ENCODE results near the gene TMEM17. TPM values are rescaled to one million over a fixed set of nuclear protein-coding genes. Genes with fewer than 3 reads are reported as not detected.

Gene TMEM17
- polyA plus RNA-seq, 1 of the 3 experiments (the other 2 are of a cell fraction) = 5.5 TPM

- TF ChIP-seq SIN3A (IDR thresholded peaks at IDR 0.05; ENCODE audit: borderline replicate concordance, low read depth, low read length) (no peak), POLR2AphosphoS5 (IDR thresholded peaks at IDR 0.05; ENCODE audit: low read depth, low read length) (no peak)
Observed at GRCh38 chr2:62511636-62512035, 5.6 kb upstream of the TMEM17 start (continued).

DNA sequence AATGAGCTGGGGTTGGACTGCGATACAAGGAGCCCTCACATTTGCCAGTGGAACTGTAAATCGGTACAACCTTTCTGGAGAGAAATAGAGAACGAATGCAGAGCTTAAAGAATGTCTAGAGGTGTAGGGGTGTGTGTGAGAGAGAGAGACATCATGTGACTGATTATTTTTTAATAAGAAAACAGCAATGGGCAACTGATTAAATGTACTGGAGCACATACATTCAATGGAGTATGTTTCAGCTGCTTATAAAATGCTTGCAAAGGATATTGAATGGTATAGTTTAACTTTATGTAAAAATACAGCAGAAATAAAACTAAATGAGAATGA lies 391 bp upstream of the TMEM17 start:
- Histone ChIP-seq H3K9ac (peak overlapping the region; percentile 65), H3K9me2 (no peaks in the 10 kb centered on the region), H2AFZ (ENCODE audit: low read depth) (peak overlapping the region; percentile 93), H3K4me2 (peak overlapping the region; percentile 31), H3K4me3 (ENCODE audit: low read depth in 2 of 2, low read length in 1 of 2) (peak overlapping the region; percentile 62 to 74), H3K4me1 (ENCODE audit: control insufficient read depth in 1 of 2, insufficient read depth in 2 of 2, low read depth in 1 of 2, low read length in 1 of 2) (peaks cover 0 to 9% of the 10 kb centered on the region in 2 experiments; a peak in 2 of 4 replicates), H3K9me3 (no peaks in the 10 kb centered on the region), H3K27ac (ENCODE audit: low read depth in 2 of 2, low read length in 1 of 2) (peak overlapping the region; percentile 73 to 98), H3F3A (replicated peaks; ENCODE audit: insufficient read depth) (peaks cover 28% of the 10 kb centered on the region), H4K20me1 (ENCODE audit: insufficient read depth) (no peaks in the 10 kb centered on the region), H3K27me3 (ENCODE audit: insufficient read depth) (no peaks in the 10 kb centered on the region), H3K79me2 (ENCODE audit: insufficient read depth) (no peaks in the 10 kb centered on the region), H3K36me3 (replicated peaks in 1 of 2; ENCODE audit: control insufficient read depth in 1 of 2, insufficient read depth in 2 of 2, low read length in 1 of 2) (peaks cover 0 to 2% of the 10 kb centered on the region in 2 experiments)
- WGBS (ENCODE audit: low lambda C conversion rate) = under 1% methylated on average over 3 of the region's 3 CpGs
- no peak for DNase-seq
- TF ChIP-seq USF1 (IDR thresholded peaks at IDR 0.05; ENCODE audit: borderline replicate concordance, low read depth) = peak; percentile 74; the same call in 1 of the 2 replicates
- no peak for TF ChIP-seq REST (IDR thresholded peaks at IDR 0.05; ENCODE audit: low read depth, low read length)
- ChIA-PET CTCF (interaction anchor here (1.0 to 1.3 kb wide), 3 partner anchors 49 to 198 kb away, joined by 3 to 7 read pairs (median 4); no protein-coding TSS in a partner anchor), POLR2A (interaction anchor here (0.7 kb wide), 1 partner anchor 13 kb away, joined by 3 read pairs; no protein-coding TSS in a partner anchor)

DNA sequence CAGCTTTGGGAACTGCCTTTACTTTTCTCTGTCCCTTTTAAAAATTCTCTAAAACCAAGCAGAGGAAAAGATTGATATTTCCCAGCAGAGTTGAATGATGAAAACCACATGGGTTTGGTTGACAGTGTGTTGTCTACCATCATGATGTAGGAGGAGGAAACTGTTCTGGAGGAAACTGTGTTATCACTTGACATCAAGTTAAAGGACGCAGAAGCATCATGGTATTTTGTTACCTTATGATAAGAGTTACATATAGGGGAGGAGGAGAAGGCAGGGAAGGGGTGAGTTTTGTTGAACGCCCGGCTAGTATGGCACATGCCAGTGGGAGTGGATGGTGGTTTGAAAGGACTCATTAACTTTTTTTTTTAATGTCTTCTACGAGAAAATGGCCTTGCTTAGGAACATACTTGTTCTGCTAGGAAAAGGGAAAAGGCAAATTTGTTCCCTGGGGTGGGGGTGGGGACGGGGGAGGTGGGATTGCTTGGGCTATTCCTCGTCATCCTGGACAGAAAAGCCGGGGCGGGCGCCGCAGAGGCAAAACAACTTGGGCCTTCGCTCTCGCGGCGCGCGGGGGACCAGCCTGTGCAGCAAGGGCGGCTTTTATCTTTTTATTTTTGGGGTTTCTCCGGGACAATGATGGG lies 766 bp downstream of the TMEM17 start:
- H3F3A ChIP-seq (replicated peaks; ENCODE audit: insufficient read depth) = peaks cover 28% of the 10 kb centered on the region
- H3K4me3 ChIP-seq (ENCODE audit: low read depth in 2 of 2, low read length in 1 of 2) = peak overlapping the region; percentile 62 to 74
- no peaks in the 10 kb centered on the region for H3K9me2 ChIP-seq
- H2AFZ ChIP-seq (ENCODE audit: low read depth) = peak overlapping the region; percentile 93
- peak overlapping the region; percentile 31 for H3K4me2 ChIP-seq
- CTCF ChIA-PET = interaction anchor here (1.0 to 1.8 kb wide), 6 partner anchors 11 to 282 kb away, joined by 3 to 7 read pairs (median 4); no protein-coding TSS in a partner anchor
- H3K9me3 ChIP-seq = no peaks in the 10 kb centered on the region
- no peaks in the 10 kb centered on the region for H3K27me3 ChIP-seq (ENCODE audit: insufficient read depth)
- H3K27ac ChIP-seq (ENCODE audit: low read depth in 2 of 2, low read length in 1 of 2) = peak overlapping the region; percentile 73 to 98
- 41% methylated on average over 15 of the region's 18 CpGs for WGBS (ENCODE audit: low lambda C conversion rate)
- peak overlapping the region; percentile 65 for H3K9ac ChIP-seq
- H3K4me1 ChIP-seq (ENCODE audit: control insufficient read depth in 1 of 2, insufficient read depth in 2 of 2, low read depth in 1 of 2, low read length in 1 of 2) = peaks cover 0 to 9% of the 10 kb centered on the region in 2 experiments; a peak in 2 of 4 replicates
- no peaks in the 10 kb centered on the region for H3K79me2 ChIP-seq (ENCODE audit: insufficient read depth)
- peaks cover 0 to 2% of the 10 kb centered on the region in 2 experiments for H3K36me3 ChIP-seq (replicated peaks in 1 of 2; ENCODE audit: control insufficient read depth in 1 of 2, insufficient read depth in 2 of 2, low read length in 1 of 2)
- DNase-seq = no peak
- H4K20me1 ChIP-seq (ENCODE audit: insufficient read depth) = no peaks in the 10 kb centered on the region
- no peak for TF ChIP-seq SIN3A (IDR thresholded peaks at IDR 0.05; ENCODE audit: borderline replicate concordance, low read depth, low read length)
- no peak for TF ChIP-seq EP300 (IDR thresholded peaks at IDR 0.05; ENCODE audit: borderline replicate concordance in 1 of 2, low read depth in 1 of 2, low read length in 1 of 2)
- peak; percentile 49; the same call in 1 of the 2 replicates for TF ChIP-seq TCF12 (IDR thresholded peaks at IDR 0.05)
- POLR2A ChIA-PET = interaction anchor here (0.6 to 0.9 kb wide), 4 partner anchors 9 to 550 kb away, joined by 3 to 4 read pairs (median 4); no protein-coding TSS in a partner anchor

Measured in SK-N-SH (cell line).